ENCODE results near the gene MFN2. TPM values are rescaled to one million over a fixed set of nuclear protein-coding genes. Genes with fewer than 3 reads are reported as not detected.

Gene MFN2
- total and polyA plus RNA-seq, 2 of the 8 experiments (the other 6 are each of a cell fraction or from before 2014, with no cell fraction given), result 34.0 to 62.5 TPM

GRCh38 chr1:12055259-12055658, 75.0 kb downstream of the MFN2 start:
- H4K8ac ChIP-seq (ENCODE audit: extremely low read depth, insufficient read depth, low read length), result no peak overlapping the region
- no peak overlapping the region for H3K56ac ChIP-seq (replicated peaks; ENCODE audit: insufficient read length, low read depth, low read length)
- H2BK12ac ChIP-seq (ENCODE audit: low read depth, low read length), result no peak overlapping the region
- no peak overlapping the region for H4K5ac ChIP-seq (ENCODE audit: insufficient read length, low read depth, low read length)
- H4K20me1 ChIP-seq (replicated peaks in 1 of 2; ENCODE audit: control insufficient read depth in 1 of 2, insufficient read depth in 2 of 2, low read length in 2 of 2), result no peaks in the 10 kb centered on the region
- CTCF ChIA-PET (ENCODE audit: partially characterized antibody), result interaction anchor here (0.7 to 3.3 kb wide), 4 partner anchors 10 to 24 kb away, joined by 3 to 21 read pairs (median 4); no protein-coding TSS in a partner anchor
- no peak overlapping the region for H2BK15ac ChIP-seq (ENCODE audit: low read length)
- no peaks in the 10 kb centered on the region for H3K23me2 ChIP-seq (ENCODE audit: low read depth, low read length)
- no peak overlapping the region for H2BK20ac ChIP-seq (ENCODE audit: low read length)
- peaks cover 0 to 7% (median 3%) of the 10 kb centered on the region in 4 experiments; a peak in 3 of 7 replicates for H3K4me1 ChIP-seq (replicated peaks in 1 of 4; ENCODE audit: control insufficient read depth in 3 of 4, insufficient read depth in 4 of 4, low read length in 3 of 4)
- H2AFZ ChIP-seq (ENCODE audit: low read length), result no peak overlapping the region
- DNase-seq (ENCODE audit: low read depth in 1 of 2, low spot score in 2 of 2) (no peak), FAIRE-seq (no peak)
- no peaks in the 10 kb centered on the region; a peak in 1 of 7 replicates for H3K27me3 ChIP-seq (replicated peaks in 1 of 4; ENCODE audit: control insufficient read depth in 3 of 4, extremely low read depth in 1 of 4, insufficient read depth in 3 of 4, low read length in 3 of 4)
- no peaks in the 10 kb centered on the region for H3K36me3 ChIP-seq (ENCODE audit: control insufficient read depth in 2 of 4, insufficient read depth in 4 of 4, low read length in 3 of 4)
- H3K79me2 ChIP-seq (ENCODE audit: control insufficient read depth in 1 of 2, insufficient read depth in 2 of 2, low read length in 2 of 2), result no peaks in the 10 kb centered on the region
- TF ChIP-seq KDM4A (IDR thresholded peaks at IDR 0.05; ENCODE audit: low read depth, low read length, severe bottlenecking) (no peak), EZH2 (IDR thresholded peaks at IDR 0.05; ENCODE audit: low read depth, low read length, severe bottlenecking) (no peak), POLR2AphosphoS5 (IDR thresholded peaks at IDR 0.05; ENCODE audit: low read depth, low read length) (no peak), ASH2L (IDR thresholded peaks at IDR 0.05; ENCODE audit: low read length) (no peak), TBP (IDR thresholded peaks at IDR 0.05; ENCODE audit: low read depth, low read length) (no peak), HDAC2 (IDR thresholded peaks at IDR 0.05; ENCODE audit: borderline replicate concordance in 1 of 2, low read depth in 2 of 2, low read length in 2 of 2) (no peak), TCF12 (IDR thresholded peaks at IDR 0.05; ENCODE audit: low read depth, low read length) (no peak), RAD21 (IDR thresholded peaks at IDR 0.05 in 1 of 2, conservative IDR thresholded peaks at IDR 0.05 in 1 of 2; ENCODE audit: low read depth in 2 of 2, low read length in 2 of 2) (no peak), FOSL1 (IDR thresholded peaks at IDR 0.05; ENCODE audit: insufficient read depth, low read depth, low read length) (no peak), CREB1 (IDR thresholded peaks at IDR 0.05) (no peak), GTF2F1 (IDR thresholded peaks at IDR 0.05; ENCODE audit: borderline replicate concordance, low read depth, low read length) (no peak), POU5F1 (IDR thresholded peaks at IDR 0.05; ENCODE audit: low read depth, low read length) (no peak), CBX5 (IDR thresholded peaks at IDR 0.05; ENCODE audit: low read depth, low read length) (no peak), GABPA (IDR thresholded peaks at IDR 0.05; ENCODE audit: borderline replicate concordance, insufficient read depth, low read length) (no peak)
- H2BK5ac ChIP-seq (ENCODE audit: low read depth, low read length), result no peak overlapping the region
- no peaks in the 10 kb centered on the region for H3K9me3 ChIP-seq (ENCODE audit: insufficient read depth in 2 of 2, low read depth in 1 of 2, low read length in 1 of 2)
- H3K79me1 ChIP-seq (ENCODE audit: low read depth, low read length), result no peaks in the 10 kb centered on the region
- no peak overlapping the region for H3K14ac ChIP-seq (ENCODE audit: insufficient read length)
- no peak overlapping the region for H4K91ac ChIP-seq (replicated peaks; ENCODE audit: insufficient read length, low read length)
- no peak overlapping the region for H2BK120ac ChIP-seq (replicated peaks; ENCODE audit: low read depth, low read length)
- no peak overlapping the region for H2AK5ac ChIP-seq (ENCODE audit: low read depth, low read length)
- H3K4ac ChIP-seq (replicated peaks; ENCODE audit: insufficient read length, low read depth, low read length), result no peak overlapping the region
- H3K4me2 ChIP-seq (ENCODE audit: insufficient read depth in 1 of 2, low read depth in 2 of 2, low read length in 2 of 2), result no peak overlapping the region
- no peak overlapping the region for H3K4me3 ChIP-seq (ENCODE audit: extremely low read depth in 1 of 4, insufficient read depth in 2 of 4, low read depth in 3 of 4, low read length in 4 of 4)
- H3K23ac ChIP-seq (ENCODE audit: insufficient read length), result no peak overlapping the region
- POLR2A ChIA-PET (ENCODE audit: partially characterized antibody), result interaction anchor here (0.9 to 2.6 kb wide), 4 partner anchors 8 to 146 kb away, joined by 3 to 6 read pairs (median 4); partner anchors contain the start of gene TNFRSF8
- H3K9ac ChIP-seq (replicated peaks in 1 of 4; ENCODE audit: extremely low read depth in 1 of 4, low read depth in 3 of 4, low read length in 3 of 4), result no peak overlapping the region
- H3K18ac ChIP-seq (ENCODE audit: extremely low read depth, low read length), result no peak overlapping the region; the same call in 1 of the 2 replicates
- WGBS, 2 experiments (ENCODE audit: extremely low coverage in 1 of 2, insufficient coverage in 1 of 2, insufficient read length in 1 of 2, insufficient replicate concordance in 2 of 2, low coverage in 1 of 2, low lambda C conversion rate in 2 of 2, missing lambda C conversion rate in 1 of 2), result 90% methylated on average over 6 of the region's 6 CpGs; no CpG with 5 or more reads in 1 of the 2 experiments
- H3K27ac ChIP-seq (ENCODE audit: low read depth, low read length), result no peak overlapping the region

All from H1 (cell line).